Effector memory CD8-positive, alpha-beta T cell (primary cell): ENCODE measurements around the gene TRABD2B.

Source experiments
- ATAC-seq: fragments of 150-1000 bp; cut with Tn5 transposase; replicated peaks from 2 replicates; pipeline ENCODE4 v1.10.0; 2021; ENCODE audit warnings: mild to moderate bottlenecking, moderate library complexity
- DNase-seq, 3 experiments: peaks; one replicate each; pipeline ENCODE4 v3.0.0; 2021
- H3K27ac Mint-ChIP-seq, 2 donors: one replicate each; pipeline ENCODE4 v1.8.0; 2022; ENCODE audit warnings: mild to moderate bottlenecking in 2 of 2, mixed read lengths in 2 of 2, moderate library complexity in 2 of 2
- H3K27me3 Mint-ChIP-seq, 2 donors: one replicate each; pipeline ENCODE4 v1.8.0; 2022; ENCODE audit warnings: mixed read lengths in 2 of 2
- H3K36me3 Mint-ChIP-seq: one replicate; pipeline ENCODE4 v1.8.0; 2022; ENCODE audit warnings: mild to moderate bottlenecking, moderate library complexity, mixed read lengths; ENCODE audit not compliant: insufficient read depth
- H3K4me1 Mint-ChIP-seq, 2 donors: one replicate each; pipeline ENCODE4 v1.8.0; 2022; ENCODE audit warnings: low read depth in 2 of 2, mixed read lengths in 2 of 2
- H3K4me3 Mint-ChIP-seq, 2 donors: one replicate each; pipeline ENCODE4 v1.8.0; 2022; ENCODE audit warnings: mild to moderate bottlenecking in 2 of 2, mixed read lengths in 2 of 2, moderate library complexity in 2 of 2
- H3K9me3 Mint-ChIP-seq, 2 donors: one replicate each; pipeline ENCODE4 v1.8.0; 2022; ENCODE audit warnings: mixed read lengths in 2 of 2

The TRABD2B gene

GRCh38 chr1:47924270-47925048 is 72.7 kb downstream of the TRABD2B start:
- ATAC-seq (no peak), DNase-seq (no peak)
- Mint-ChIP-seq H3K9me3 (no peaks in the 10 kb centered on the region), H3K27me3 (peaks cover 22 to 39% of the 10 kb centered on the region in 2 donors), H3K4me3 (no peak overlapping the region), H3K36me3 (no peaks in the 10 kb centered on the region), H3K4me1 (no peaks in the 10 kb centered on the region), H3K27ac (no peak overlapping the region)

DNA sequence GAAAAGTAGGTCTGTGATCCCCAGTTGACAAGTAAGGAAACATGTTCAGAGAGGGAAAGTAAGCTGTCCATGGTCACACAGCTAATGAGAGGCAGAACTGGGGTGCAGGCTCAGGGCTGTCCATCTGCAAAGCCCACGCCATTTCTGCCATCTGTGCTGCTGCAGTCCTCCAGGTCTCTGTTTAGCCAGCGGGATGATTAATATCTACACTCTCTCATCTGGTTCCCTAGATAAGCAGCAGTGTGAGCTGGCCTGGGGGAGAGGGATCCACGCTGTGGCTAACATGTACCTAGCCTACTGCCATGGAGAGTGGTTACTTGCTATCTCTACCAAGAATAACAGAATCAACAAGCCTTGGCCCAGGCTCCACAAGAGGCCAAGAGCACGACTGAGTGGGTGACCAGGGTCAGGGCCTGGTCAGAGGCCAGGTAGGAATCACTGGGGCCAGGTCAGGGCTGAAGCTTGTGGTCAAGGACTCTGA is 75.2 kb downstream of the TRABD2B start:
- ATAC-seq = no peak
- no peaks in the 10 kb centered on the region for H3K36me3 Mint-ChIP-seq

GRCh38 chr1:47919113-47919833 is 77.9 kb downstream of the TRABD2B start:
- H3K4me1 Mint-ChIP-seq = no peaks in the 10 kb centered on the region
- no peaks in the 10 kb centered on the region for H3K36me3 Mint-ChIP-seq
- no peak overlapping the region for H3K27ac Mint-ChIP-seq
- ATAC-seq (no peak), DNase-seq (no peak)
- H3K27me3 Mint-ChIP-seq = peaks cover 19 to 25% of the 10 kb centered on the region in 2 donors
- H3K4me3 Mint-ChIP-seq = no peak overlapping the region
- H3K9me3 Mint-ChIP-seq = no peaks in the 10 kb centered on the region

More for the DNA sequence above, 75.2 kb downstream of the TRABD2B start:
- Mint-ChIP-seq H3K27ac (no peak overlapping the region), H3K27me3 (peaks cover 23 to 27% of the 10 kb centered on the region in 2 donors), H3K9me3 (no peaks in the 10 kb centered on the region), H3K4me1 (no peaks in the 10 kb centered on the region), H3K4me3 (no peak overlapping the region)
- DNase-seq = no peak

DNA sequence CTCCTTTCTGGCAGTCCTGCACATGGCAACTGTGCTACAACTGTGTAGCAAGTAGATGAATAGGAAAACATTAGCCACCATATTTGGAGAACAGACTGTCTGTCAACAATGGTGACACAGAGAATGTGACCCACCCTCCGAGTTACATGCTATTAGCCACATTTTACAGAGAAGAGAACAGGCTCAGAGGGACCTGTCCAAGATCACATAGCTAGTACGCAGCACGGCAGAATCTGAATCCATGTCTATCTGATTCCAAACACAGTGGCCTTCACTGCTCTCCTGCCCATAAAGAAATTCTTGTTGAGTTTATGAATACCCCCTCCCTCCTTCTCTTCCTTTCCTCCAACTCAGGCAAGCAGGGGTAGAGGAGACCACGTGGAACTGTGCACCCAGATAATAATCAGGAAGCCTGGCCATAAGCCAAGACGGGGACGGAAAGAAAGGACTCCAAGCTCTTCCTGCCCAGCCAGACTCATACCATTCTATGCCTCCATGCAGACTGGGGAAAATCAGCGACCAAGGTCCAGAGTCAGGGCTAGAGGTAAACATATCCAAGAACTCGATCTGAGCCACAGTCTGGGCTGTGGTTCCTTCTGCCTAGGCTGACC is 78.8 kb downstream of the TRABD2B start:
- H3K4me3 Mint-ChIP-seq = no peak overlapping the region
- ATAC-seq (no peak), DNase-seq (no peak)
- H3K27ac Mint-ChIP-seq = no peak overlapping the region
- no peaks in the 10 kb centered on the region for H3K9me3 Mint-ChIP-seq
- H3K4me1 Mint-ChIP-seq = no peaks in the 10 kb centered on the region
- H3K36me3 Mint-ChIP-seq = no peaks in the 10 kb centered on the region
- peaks cover 16 to 17% of the 10 kb centered on the region in 2 donors for H3K27me3 Mint-ChIP-seq

- H3K9me3 Mint-ChIP-seq = no peaks in the 10 kb centered on the region
- no peak for DNase-seq
- no peak overlapping the region for H3K4me3 Mint-ChIP-seq
- peaks cover 10 to 17% of the 10 kb centered on the region in 2 donors for H3K27me3 Mint-ChIP-seq
- H3K36me3 Mint-ChIP-seq = no peaks in the 10 kb centered on the region
- no peaks in the 10 kb centered on the region for H3K4me1 Mint-ChIP-seq
- no peak overlapping the region for H3K27ac Mint-ChIP-seq
- ATAC-seq = no peak
Observed at GRCh38 chr1:47917687-47918086, 79.5 kb downstream of the TRABD2B start.

DNA sequence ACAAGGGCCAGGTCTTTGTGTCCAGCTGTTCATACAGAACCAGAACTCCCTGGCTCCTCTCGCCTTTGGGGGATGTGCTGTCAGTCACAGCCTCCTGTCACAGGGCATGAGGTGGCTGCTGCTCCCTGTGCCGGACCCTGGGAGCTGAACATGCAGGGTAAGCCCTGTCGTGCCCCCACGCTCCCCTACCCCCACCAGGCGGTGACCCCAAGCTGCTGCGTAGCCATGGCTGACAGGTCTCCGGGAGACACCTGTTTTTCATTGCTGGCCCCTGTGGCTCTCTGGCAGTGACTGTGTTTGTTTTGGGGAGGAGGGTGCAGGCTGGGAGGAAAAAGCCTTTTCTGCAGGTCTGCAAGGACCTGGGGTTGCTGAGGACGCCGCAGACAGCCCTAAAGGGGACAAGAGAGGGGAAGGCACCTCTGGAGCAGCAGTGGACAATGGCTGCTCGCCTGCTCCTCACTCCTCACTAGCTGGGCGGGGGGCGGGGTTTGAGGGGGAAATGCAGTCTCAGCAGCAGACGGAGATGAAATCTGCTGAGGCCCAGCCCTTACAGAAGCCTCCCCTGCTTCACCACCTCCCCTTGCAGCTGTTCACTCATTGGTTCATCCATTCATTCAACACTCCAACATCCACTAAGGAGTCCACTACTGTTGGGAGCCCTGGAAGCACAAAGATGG is 81.4 kb downstream of the TRABD2B start:
- no peak for ATAC-seq
- H3K4me1 Mint-ChIP-seq = no peaks in the 10 kb centered on the region
- peaks cover 7 to 28% of the 10 kb centered on the region in 2 donors for H3K27me3 Mint-ChIP-seq
- DNase-seq = no peak
- no peaks in the 10 kb centered on the region for H3K9me3 Mint-ChIP-seq
- H3K4me3 Mint-ChIP-seq = no peak overlapping the region
- H3K36me3 Mint-ChIP-seq = no peaks in the 10 kb centered on the region
- H3K27ac Mint-ChIP-seq = no peak overlapping the region

DNA sequence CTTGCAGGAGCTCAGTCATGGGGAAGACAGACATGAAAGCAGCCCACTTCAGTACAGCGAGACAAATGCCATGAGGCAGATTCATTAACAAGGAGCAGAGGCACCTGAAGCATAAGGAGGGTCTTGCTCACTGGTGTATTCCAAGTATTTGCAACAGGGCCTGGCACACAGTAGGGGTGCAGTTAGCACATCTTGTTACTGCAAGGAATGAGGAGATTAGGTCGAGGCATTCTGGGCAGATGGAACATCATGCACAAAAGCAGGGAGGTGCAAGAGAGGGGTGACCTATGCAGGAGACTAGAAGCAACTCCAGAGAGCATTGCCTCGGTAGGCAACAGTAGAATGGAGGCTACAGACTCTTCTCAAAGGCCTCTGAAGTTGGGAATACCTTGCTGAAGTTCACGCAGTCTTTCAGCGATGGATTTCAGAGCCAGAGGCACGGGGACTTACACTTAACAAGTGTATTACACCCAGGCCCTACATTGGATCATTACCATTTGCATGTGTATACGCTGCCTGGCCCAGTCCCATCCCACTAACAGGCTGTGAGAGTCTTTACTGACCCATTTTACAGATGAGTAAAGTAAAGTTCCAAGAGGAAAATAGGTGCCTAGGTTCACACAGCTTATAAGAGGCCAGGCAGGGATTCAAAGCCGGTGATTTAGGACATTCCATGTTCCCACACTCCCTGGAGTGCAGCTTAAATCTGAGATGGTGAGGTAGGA is 82.1 kb downstream of the TRABD2B start:
- Mint-ChIP-seq H3K36me3 (no peaks in the 10 kb centered on the region), H3K27ac (no peak overlapping the region), H3K27me3 (peaks cover 13 to 35% of the 10 kb centered on the region in 2 donors), H3K4me1 (no peaks in the 10 kb centered on the region), H3K9me3 (no peaks in the 10 kb centered on the region), H3K4me3 (no peak overlapping the region)
- DNase-seq (no peak), ATAC-seq (no peak)

- no peaks in the 10 kb centered on the region for H3K36me3 Mint-ChIP-seq
- H3K9me3 Mint-ChIP-seq = no peaks in the 10 kb centered on the region
- H3K27me3 Mint-ChIP-seq = peaks cover 18 to 40% of the 10 kb centered on the region in 2 donors
Observed at GRCh38 chr1:47914218-47914938, 82.8 kb downstream of the TRABD2B start.

GRCh38 chr1:47913225-47913823 is 83.9 kb downstream of the TRABD2B start:
- ATAC-seq = no peak
- H3K36me3 Mint-ChIP-seq = no peaks in the 10 kb centered on the region
- no peaks in the 10 kb centered on the region for H3K4me1 Mint-ChIP-seq
- no peaks in the 10 kb centered on the region for H3K9me3 Mint-ChIP-seq
- H3K27me3 Mint-ChIP-seq = peaks cover 26 to 46% of the 10 kb centered on the region in 2 donors
- H3K27ac Mint-ChIP-seq = no peak overlapping the region
- H3K4me3 Mint-ChIP-seq = no peak overlapping the region
- DNase-seq = no peak

More at GRCh38 chr1:47914218-47914938, 82.8 kb downstream of the TRABD2B start:
- Mint-ChIP-seq H3K27ac (no peak overlapping the region), H3K4me3 (no peak overlapping the region), H3K4me1 (no peaks in the 10 kb centered on the region)
- no peak for DNase-seq
- no peak for ATAC-seq

DNA sequence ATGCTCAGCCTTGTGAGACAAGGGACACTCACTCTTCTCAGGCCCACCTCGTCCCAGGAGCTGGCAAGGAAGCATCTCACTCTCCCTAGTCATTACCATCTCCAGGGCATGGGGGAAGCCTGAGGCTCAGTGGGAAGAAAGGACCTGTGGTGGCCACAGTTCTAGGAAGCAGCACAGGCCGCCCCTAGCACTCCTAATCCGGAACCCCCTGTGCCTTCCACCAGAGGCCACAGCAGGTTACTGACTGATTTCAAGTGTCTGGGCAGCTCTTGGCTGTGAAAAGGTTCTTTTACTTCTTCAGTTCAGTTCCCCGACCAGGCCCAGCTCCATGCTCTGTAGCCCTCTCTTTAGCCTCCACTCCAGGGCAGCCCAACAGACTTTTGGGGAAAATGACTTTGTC is 84.4 kb downstream of the TRABD2B start:
- no peaks in the 10 kb centered on the region for H3K36me3 Mint-ChIP-seq
- no peak for ATAC-seq
- DNase-seq = no peak
- H3K4me3 Mint-ChIP-seq = no peak overlapping the region
- H3K27ac Mint-ChIP-seq = no peak overlapping the region
- no peaks in the 10 kb centered on the region for H3K4me1 Mint-ChIP-seq
- peaks cover 23 to 49% of the 10 kb centered on the region in 2 donors for H3K27me3 Mint-ChIP-seq
- no peaks in the 10 kb centered on the region for H3K9me3 Mint-ChIP-seq

- Mint-ChIP-seq H3K9me3 (no peaks in the 10 kb centered on the region), H3K4me1 (no peaks in the 10 kb centered on the region), H3K4me3 (no peak overlapping the region), H3K36me3 (no peaks in the 10 kb centered on the region), H3K27ac (no peak overlapping the region), H3K27me3 (peaks cover 21 to 49% of the 10 kb centered on the region in 2 donors)
- no peak for DNase-seq
- no peak for ATAC-seq
Observed at GRCh38 chr1:47911892-47912291, 85.3 kb downstream of the TRABD2B start.

DNA sequence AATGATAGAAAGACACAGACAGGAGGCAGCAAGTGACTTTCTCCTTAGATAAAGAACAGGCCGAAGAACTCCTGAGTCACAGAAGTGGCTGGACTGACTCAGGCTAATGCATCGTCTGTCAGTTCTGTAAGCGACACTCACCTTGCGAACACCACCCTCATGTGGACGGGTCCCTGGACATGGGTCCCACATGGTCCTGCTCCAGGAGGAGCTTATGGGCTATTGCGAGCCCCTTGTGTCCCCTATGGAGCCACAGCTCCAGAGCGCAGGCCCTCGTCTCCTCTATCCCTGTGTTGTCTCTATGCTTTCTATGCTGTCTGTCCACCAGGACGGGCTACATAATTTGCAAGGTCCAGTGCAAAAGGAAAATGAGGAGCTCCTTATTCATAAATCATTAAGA is 85.8 kb downstream of the TRABD2B start:
- no peak for ATAC-seq

More for the DNA sequence above, 85.8 kb downstream of the TRABD2B start:
- DNase-seq = no peak
- H3K4me3 Mint-ChIP-seq = no peak overlapping the region
- no peak overlapping the region for H3K27ac Mint-ChIP-seq
- no peaks in the 10 kb centered on the region for H3K4me1 Mint-ChIP-seq
- H3K27me3 Mint-ChIP-seq = peaks cover 21 to 49% of the 10 kb centered on the region in 2 donors
- no peaks in the 10 kb centered on the region for H3K9me3 Mint-ChIP-seq
- no peaks in the 10 kb centered on the region for H3K36me3 Mint-ChIP-seq
